NCI-H1436 (cell line): ENCODE data around the gene COQ10B.

Experiments
- DNase-seq: peaks from one replicate; lab custom pipeline; 2025; lab: John Stamatoyannopoulos, UW

Gene COQ10B

GRCh38 chr2:197500503-197501131 is 47.3 kb downstream of the COQ10B start:
- no peak for DNase-seq

- DNase-seq: no peak
Observed at GRCh38 chr2:197502201-197502600, 48.8 kb downstream of the COQ10B start.

GRCh38 chr2:197502685-197503084 is 49.3 kb downstream of the COQ10B start:
- DNase-seq: no peak

GRCh38 chr2:197504000-197504399 is 50.6 kb downstream of the COQ10B start:
- no peak for DNase-seq

- no peak for DNase-seq
Observed at GRCh38 chr2:197504512-197504911, 51.2 kb downstream of the COQ10B start.

GRCh38 chr2:197506658-197507057 is 53.3 kb downstream of the COQ10B start:
- DNase-seq: no peak

GRCh38 chr2:197513915-197514314 is 60.6 kb downstream of the COQ10B start:
- DNase-seq: no peak

GRCh38 chr2:197514754-197515153 is 61.4 kb downstream of the COQ10B start:
- DNase-seq: no peak

- DNase-seq: no peak
Observed at GRCh38 chr2:197515315-197515738, 62.0 kb downstream of the COQ10B start.

- peak; percentile 90 for DNase-seq
Observed at GRCh38 chr2:197515739-197516392, 62.5 kb downstream of the COQ10B start, which contains the start of gene MOB4. TSS of gene MOB4 (plus strand) at chr2:197516066. CDS start at chr2:197516087, 21 bp downstream.

GRCh38 chr2:197516393-197516761 is 63.0 kb downstream of the COQ10B start:
- DNase-seq: no peak

- DNase-seq: no peak
Observed at GRCh38 chr2:197517150-197517549, 63.8 kb downstream of the COQ10B start.
